K562 (cell line): Measurements from ENCODE around the gene GCN1. TPM values are rescaled to one million over a fixed set of nuclear protein-coding genes. Genes with fewer than 3 reads are reported as not detected.

Experiments
- DPF2 ChIP-seq: fragments of 450-650 bp; IDR thresholded peaks from 2 replicates; pipeline ENCODE4 v1.6.1; 2016
- GABPA ChIP-seq: fragments of 200-800 bp; sonication (Bioruptor generic); conservative IDR thresholded peaks from 2 replicates; pipeline ENCODE4 v1.6.1; 2016; ENCODE audit warnings: low read depth, missing genetic modification characterization, missing compliant biosample characterization
- KDM1A ChIP-seq, 2 experiments: fragments of 450-650 bp; IDR thresholded peaks; 2 replicates each; pipeline ENCODE4 v1.6.1; 2016; ENCODE audit warnings: mild to moderate bottlenecking in 2 of 2
- NBN ChIP-seq: fragments of 450-650 bp; IDR thresholded peaks from 2 replicates; pipeline ENCODE4 v1.6.1; 2016; ENCODE audit warnings: low read depth, mild to moderate bottlenecking
- NCOA2 ChIP-seq, 2 experiments: fragments of 450-650 bp; IDR thresholded peaks; 2 replicates each; pipeline ENCODE4 v1.6.1; 2018; ENCODE audit warnings: mild to moderate bottlenecking in 2 of 2, moderate library complexity in 1 of 2; ENCODE audit not compliant: partially characterized antibody in 2 of 2
- NFRKB ChIP-seq: fragments of 450-650 bp; IDR thresholded peaks from 2 replicates; pipeline ENCODE4 v1.6.1; 2016; ENCODE audit warnings: low read depth
- PHF8 ChIP-seq: fragments of 200-600 bp; sonication (generic); IDR thresholded peaks from 2 replicates; pipeline ENCODE4 v1.6.1; 2012; ENCODE audit warnings: mixed run types, mild to moderate bottlenecking, inconsistent platforms, low read length, moderate library complexity, borderline replicate concordance
- RBM17 ChIP-seq: fragments of 200-400 bp; formaldehyde crosslinking; IDR thresholded peaks from 2 replicates; pipeline ENCODE4 v1.6.1; 2017; ENCODE audit warnings: low read depth, mild to moderate bottlenecking, low read length, borderline replicate concordance
- RFX5 ChIP-seq: IDR thresholded peaks from 2 replicates; pipeline ENCODE4 v1.6.1; 2011; ENCODE audit warnings: low read depth, mild to moderate bottlenecking, improper control_type of control experiment, low read length
- SAFB ChIP-seq: fragments of 200-400 bp; formaldehyde crosslinking; IDR thresholded peaks from 2 replicates; pipeline ENCODE4 v1.6.1; 2017; ENCODE audit warnings: low read depth, low read length, borderline replicate concordance
- SNIP1 ChIP-seq: fragments of 450-650 bp; IDR thresholded peaks from 2 replicates; pipeline ENCODE4 v1.7.1; 2017; ENCODE audit warnings: low read depth, mild to moderate bottlenecking
- SRSF3 ChIP-seq: fragments of 200-400 bp; formaldehyde crosslinking; IDR thresholded peaks from 2 replicates; pipeline ENCODE4 v1.6.1; 2016; ENCODE audit warnings: mild to moderate bottlenecking, low read length, moderate library complexity; ENCODE audit not compliant: insufficient read depth
- ZNF239 ChIP-seq: fragments of 250-450 bp; sonication (Bioruptor Pico); IDR thresholded peaks from 2 replicates; pipeline ENCODE4 v1.4.0; 2020; ENCODE audit warnings: mild to moderate bottlenecking
- ZNF24 ChIP-seq: fragments of 450-650 bp; IDR thresholded peaks from 2 replicates; pipeline ENCODE4 v1.6.1; 2016
- ZNF644 ChIP-seq: fragments of 200-800 bp; sonication (Bioruptor generic); IDR thresholded peaks from 2 replicates; pipeline ENCODE4 v1.6.1; 2016; ENCODE audit warnings: low read depth, missing genetic modification characterization, missing compliant biosample characterization
- polyA plus RNA-seq, 8 experiments: library from polyadenylated mRNA; depleted of rRNA in 4 of 8; stranded (reverse) in 5 of 8; unstranded in 3 of 8; fragments of >200 nt; fragmentation: Nextera tagmentation in 2 of 8; fragmentation: Illumina TruSeq in 1 of 8; extraction: Ambion mirVana in 2 of 8; extraction: Trizol in 1 of 8; gene quantifications; 2 replicates each; pipeline versions ENCODE4 v1.2.1 to v1.2.3, GENCODE V29; 2011 to 2014; ENCODE audit warnings: inconsistent platforms in 1 of 8, missing spikeins in 1 of 8
- total RNA-seq, 7 experiments: library from RNA; depleted of rRNA in 6 of 7; stranded (reverse); fragments of >200 nt in 6 of 7; fragmentation: Illumina TruSeq in 2 of 7; extraction: Trizol in 2 of 7; gene quantifications; 2 replicates each; pipeline versions ENCODE4 v1.2.1 to v1.2.3, GENCODE V29; 2011 to 2021; ENCODE audit warnings: low replicate concordance in 1 of 7
- TF ChIP-seq, protein P1 (sequence below): fragments of 450-650 bp; formaldehyde crosslinking; IDR thresholded peaks from 2 replicates; pipeline ENCODE4 v1.4.0; 2022; ENCODE audit warnings: missing genetic modification characterization
- TF ChIP-seq, protein P2 (sequence below): IDR thresholded peaks from 3 replicates; pipeline ENCODE4 v1.6.1; 2011; ENCODE audit warnings: borderline replicate concordance, mild to moderate bottlenecking; ENCODE audit not compliant: insufficient read length, insufficient read depth
- TF ChIP-seq, protein P3 (sequence below): fragments of 250-450 bp; sonication (Bioruptor Pico); IDR thresholded peaks from 2 replicates; pipeline ENCODE4 v1.5.0; 2020; ENCODE audit warnings: mild to moderate bottlenecking, borderline replicate concordance
- TF ChIP-seq, protein P4 (sequence below): sonication (generic); formaldehyde crosslinking; IDR thresholded peaks from 2 replicates; pipeline ENCODE4 v1.8.0; 2022; ENCODE audit warnings: mild to moderate bottlenecking, missing genetic modification reagents

Gene GCN1
- total and polyA plus RNA-seq, 9 of the 15 experiments (the other 6 are each of a cell fraction or from before 2014, with no cell fraction given), result 11.9 to 190 (median 51.7) TPM

DNA sequence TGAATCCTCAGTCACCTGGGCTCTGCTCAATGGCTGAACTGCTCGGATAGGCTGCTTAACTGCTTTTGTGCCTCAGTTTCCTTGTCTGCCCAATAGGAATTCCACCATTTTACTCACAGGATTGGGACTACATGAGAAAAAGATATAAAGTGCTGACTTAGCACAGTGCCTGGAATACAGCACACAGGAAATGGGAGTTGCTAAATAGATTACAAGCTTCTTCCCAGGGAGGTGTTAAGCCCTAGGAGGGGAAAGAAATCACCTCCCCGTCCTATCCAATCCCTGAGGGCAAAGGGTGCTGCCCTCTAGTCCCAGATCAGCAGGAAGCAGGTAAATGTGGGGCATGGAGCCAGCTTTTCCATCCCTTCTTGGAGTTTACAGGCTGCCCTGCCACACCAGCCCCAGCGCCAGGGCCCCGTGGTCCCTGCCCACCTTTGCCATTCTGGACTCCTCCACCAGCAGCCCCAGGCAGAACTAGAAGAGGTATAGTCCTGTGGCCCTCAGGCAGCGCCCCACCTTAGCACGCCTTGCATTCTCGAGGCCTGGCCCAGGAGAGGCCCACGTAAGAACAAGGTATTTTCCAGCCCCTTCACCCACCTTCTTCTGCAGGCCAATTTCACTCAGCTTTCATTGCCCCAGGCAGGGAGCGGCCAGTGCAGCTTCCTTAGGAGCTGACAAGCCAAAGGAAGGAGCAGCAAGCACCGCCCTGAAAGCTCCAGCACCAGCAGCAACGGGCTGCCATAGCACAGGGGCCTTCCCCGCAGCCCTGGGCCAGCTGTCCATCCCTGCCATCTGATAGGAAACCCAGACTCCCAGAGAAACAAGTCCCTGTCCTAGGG lies 35.2 kb upstream of the GCN1 start (continued):
- TF ChIP-seq, protein P1, sequence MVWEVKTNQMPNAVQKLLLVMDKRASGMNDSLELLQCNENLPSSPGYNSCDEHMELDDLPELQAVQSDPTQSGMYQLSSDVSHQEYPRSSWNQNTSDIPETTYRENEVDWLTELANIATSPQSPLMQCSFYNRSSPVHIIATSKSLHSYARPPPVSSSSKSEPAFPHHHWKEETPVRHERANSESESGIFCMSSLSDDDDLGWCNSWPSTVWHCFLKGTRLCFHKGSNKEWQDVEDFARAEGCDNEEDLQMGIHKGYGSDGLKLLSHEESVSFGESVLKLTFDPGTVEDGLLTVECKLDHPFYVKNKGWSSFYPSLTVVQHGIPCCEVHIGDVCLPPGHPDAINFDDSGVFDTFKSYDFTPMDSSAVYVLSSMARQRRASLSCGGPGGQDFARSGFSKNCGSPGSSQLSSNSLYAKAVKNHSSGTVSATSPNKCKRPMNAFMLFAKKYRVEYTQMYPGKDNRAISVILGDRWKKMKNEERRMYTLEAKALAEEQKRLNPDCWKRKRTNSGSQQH, result no peak
- TF ChIP-seq SAFB (no peak), RFX5 (no peak), DPF2 (0 out of 2 replicates have a peak, but pooled peaks have one; percentile 52), SNIP1 (no peak), ZNF239 (CRISPR knock-in tag) (no peak), ZNF24 (no peak), NFRKB (peak; percentile 43; the same call in 1 of the 2 replicates), ZNF644 (no peak), SRSF3 (no peak), PHF8 (peak; percentile 11; the same call in 1 of the 2 replicates), KDM1A (IDR thresholded peaks at IDR 0.05) (no peak), RBM17 (no peak), GABPA (tag) (0 out of 2 replicates have a peak, but pooled peaks have one; percentile 18), NCOA2 (IDR thresholded peaks at IDR 0.05; ENCODE audit: partially characterized antibody in 2 of 2) (no peak), NBN (peak; percentile 79; the same call in 1 of the 2 replicates)
- TF ChIP-seq, protein P2, sequence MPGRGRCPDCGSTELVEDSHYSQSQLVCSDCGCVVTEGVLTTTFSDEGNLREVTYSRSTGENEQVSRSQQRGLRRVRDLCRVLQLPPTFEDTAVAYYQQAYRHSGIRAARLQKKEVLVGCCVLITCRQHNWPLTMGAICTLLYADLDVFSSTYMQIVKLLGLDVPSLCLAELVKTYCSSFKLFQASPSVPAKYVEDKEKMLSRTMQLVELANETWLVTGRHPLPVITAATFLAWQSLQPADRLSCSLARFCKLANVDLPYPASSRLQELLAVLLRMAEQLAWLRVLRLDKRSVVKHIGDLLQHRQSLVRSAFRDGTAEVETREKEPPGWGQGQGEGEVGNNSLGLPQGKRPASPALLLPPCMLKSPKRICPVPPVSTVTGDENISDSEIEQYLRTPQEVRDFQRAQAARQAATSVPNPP, result no peak
- TF ChIP-seq, protein P3, sequence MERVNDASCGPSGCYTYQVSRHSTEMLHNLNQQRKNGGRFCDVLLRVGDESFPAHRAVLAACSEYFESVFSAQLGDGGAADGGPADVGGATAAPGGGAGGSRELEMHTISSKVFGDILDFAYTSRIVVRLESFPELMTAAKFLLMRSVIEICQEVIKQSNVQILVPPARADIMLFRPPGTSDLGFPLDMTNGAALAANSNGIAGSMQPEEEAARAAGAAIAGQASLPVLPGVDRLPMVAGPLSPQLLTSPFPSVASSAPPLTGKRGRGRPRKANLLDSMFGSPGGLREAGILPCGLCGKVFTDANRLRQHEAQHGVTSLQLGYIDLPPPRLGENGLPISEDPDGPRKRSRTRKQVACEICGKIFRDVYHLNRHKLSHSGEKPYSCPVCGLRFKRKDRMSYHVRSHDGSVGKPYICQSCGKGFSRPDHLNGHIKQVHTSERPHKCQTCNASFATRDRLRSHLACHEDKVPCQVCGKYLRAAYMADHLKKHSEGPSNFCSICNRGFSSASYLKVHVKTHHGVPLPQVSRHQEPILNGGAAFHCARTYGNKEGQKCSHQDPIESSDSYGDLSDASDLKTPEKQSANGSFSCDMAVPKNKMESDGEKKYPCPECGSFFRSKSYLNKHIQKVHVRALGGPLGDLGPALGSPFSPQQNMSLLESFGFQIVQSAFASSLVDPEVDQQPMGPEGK, result no peak
- TF ChIP-seq, protein P4, sequence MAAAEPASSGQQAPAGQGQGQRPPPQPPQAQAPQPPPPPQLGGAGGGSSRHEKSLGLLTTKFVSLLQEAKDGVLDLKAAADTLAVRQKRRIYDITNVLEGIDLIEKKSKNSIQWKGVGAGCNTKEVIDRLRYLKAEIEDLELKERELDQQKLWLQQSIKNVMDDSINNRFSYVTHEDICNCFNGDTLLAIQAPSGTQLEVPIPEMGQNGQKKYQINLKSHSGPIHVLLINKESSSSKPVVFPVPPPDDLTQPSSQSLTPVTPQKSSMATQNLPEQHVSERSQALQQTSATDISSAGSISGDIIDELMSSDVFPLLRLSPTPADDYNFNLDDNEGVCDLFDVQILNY (CRISPR knock-in tag), result no peak
